Lower lobe of right lung (tissue), 2 donors: ENCODE data around the gene NKAIN2. TPM values are rescaled to one million over a fixed set of nuclear protein-coding genes. Genes with fewer than 3 reads are reported as not detected.
"Not testable (repeated sequence)": the region's sequence is repeated elsewhere in the genome, so short reads cannot be mapped to it uniquely, and the experiment has no call there.

Experiments
- ATAC-seq, 2 donors: fragments of 200-7000 bp; cut with Tn5 transposase; one replicate each; pipeline ENCODE4 v1.9.1; 2020 to 2022; ENCODE audit warnings: mild to moderate bottlenecking in 2 of 2, moderate library complexity in 2 of 2
- DNase-seq: peaks from one replicate; pipeline ENCODE4 v3.0.0-alpha.2; 2020
- H3K27ac ChIP-seq: fragments of 200-600 bp; one replicate; pipeline ENCODE4 v1.8.0; 2022
- H3K27me3 ChIP-seq: fragments of 200-600 bp; one replicate; pipeline ENCODE4 v1.8.0; 2022; ENCODE audit warnings: low read depth
- H3K36me3 ChIP-seq: fragments of 200-600 bp; one replicate; pipeline ENCODE4 v1.8.0; 2022; ENCODE audit warnings: mild to moderate bottlenecking
- H3K4me1 ChIP-seq: fragments of 200-600 bp; one replicate; pipeline ENCODE4 v1.8.0; 2022
- H3K4me3 ChIP-seq: fragments of 200-600 bp; one replicate; pipeline ENCODE4 v1.8.0; 2022; ENCODE audit warnings: mild to moderate bottlenecking
- H3K9me3 ChIP-seq: fragments of 200-600 bp; one replicate; pipeline ENCODE4 v1.8.0; 2022
- intact Hi-C: fragments of 100-400 bp; cut with DNase I; formaldehyde crosslinking; loops from one replicate; pipeline ENCODE4 v1.11.0; 2022
- total RNA-seq: library from RNA; stranded (reverse); fragmentation: NEBNext Ultra II Directional; extraction: Animal tissue kit (Norgen Biotek cat#: 25700); gene quantifications from one replicate; pipeline ENCODE4 v1.2.1, GENCODE V29; 2021
- TF ChIP-seq, protein P1 (sequence below): fragments of 200-600 bp; IDR thresholded peaks from one replicate; pipeline ENCODE4 v1.8.0; 2022; ENCODE audit warnings: antibody characterized with exemption, mild to moderate bottlenecking
- donor health status: DM: no; HTN: yes; CAD: no; lungs with severe emphysema.

The NKAIN2 gene
- total RNA-seq, 1 donor from 2014 or later: 0.12 TPM

DNA sequence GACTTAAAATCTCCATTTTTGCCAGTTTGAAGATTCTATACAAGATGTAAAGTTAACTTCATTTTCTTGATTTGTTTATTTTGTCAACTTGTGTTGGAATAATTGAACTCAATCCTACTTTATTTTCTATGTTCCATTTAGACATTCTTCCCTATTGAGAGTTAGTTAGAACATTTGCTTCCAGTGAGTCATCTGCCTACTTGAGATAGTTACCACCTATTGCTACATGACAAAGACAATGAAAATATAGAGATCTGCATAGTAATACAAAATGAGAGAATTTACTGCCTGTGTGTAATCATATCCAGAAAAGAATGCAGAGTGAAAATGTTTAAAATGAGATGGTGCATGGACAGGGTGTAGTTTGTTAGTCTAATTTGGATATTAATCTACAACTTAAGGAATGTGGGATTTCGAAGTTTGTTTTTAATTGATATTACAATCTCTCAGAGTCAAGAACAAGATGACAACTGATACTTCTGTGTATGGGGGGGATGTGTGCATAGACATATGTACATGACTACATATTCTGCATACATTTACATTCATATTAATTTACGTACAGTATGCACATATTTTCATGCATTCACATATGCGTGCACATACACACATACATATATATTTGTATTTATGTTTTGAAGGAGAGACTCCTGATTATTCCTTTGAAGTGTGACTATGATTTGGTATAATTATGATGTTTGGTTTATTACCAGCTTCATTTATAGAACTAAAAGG is 420.1 kb downstream of the NKAIN2 start:
- Histone ChIP-seq H3K4me1 (no peaks in the 10 kb centered on the region), H3K27ac (no peak overlapping the region), H3K9me3 (peaks cover 2% of the 10 kb centered on the region), H3K27me3 (no peaks in the 10 kb centered on the region), H3K36me3 (no peaks in the 10 kb centered on the region), H3K4me3 (no peak overlapping the region)
- ATAC-seq: no peak
- intact Hi-C loops: no loop called here
- no peak for DNase-seq
- TF ChIP-seq, protein P1, sequence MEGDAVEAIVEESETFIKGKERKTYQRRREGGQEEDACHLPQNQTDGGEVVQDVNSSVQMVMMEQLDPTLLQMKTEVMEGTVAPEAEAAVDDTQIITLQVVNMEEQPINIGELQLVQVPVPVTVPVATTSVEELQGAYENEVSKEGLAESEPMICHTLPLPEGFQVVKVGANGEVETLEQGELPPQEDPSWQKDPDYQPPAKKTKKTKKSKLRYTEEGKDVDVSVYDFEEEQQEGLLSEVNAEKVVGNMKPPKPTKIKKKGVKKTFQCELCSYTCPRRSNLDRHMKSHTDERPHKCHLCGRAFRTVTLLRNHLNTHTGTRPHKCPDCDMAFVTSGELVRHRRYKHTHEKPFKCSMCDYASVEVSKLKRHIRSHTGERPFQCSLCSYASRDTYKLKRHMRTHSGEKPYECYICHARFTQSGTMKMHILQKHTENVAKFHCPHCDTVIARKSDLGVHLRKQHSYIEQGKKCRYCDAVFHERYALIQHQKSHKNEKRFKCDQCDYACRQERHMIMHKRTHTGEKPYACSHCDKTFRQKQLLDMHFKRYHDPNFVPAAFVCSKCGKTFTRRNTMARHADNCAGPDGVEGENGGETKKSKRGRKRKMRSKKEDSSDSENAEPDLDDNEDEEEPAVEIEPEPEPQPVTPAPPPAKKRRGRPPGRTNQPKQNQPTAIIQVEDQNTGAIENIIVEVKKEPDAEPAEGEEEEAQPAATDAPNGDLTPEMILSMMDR: no peak

DNA sequence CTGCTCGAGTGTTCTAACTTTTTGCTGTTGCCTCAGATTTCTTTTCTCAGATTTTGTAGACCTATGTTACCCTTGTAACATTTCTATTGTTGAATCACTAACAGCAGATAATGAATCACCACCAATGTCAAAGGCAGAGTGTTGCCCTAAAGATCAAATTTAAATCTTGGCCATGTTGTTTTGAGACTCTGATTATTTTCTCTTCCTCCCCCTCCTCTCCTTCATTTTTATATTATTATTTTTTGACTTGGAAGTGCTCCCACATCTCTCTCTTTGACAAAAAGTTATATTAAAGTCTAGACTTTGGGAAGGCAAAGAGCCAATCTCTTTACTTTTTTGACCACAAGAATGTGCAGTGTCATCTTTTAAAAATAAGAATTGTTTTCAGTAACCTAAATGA is 422.7 kb downstream of the NKAIN2 start:
- H3K4me3 ChIP-seq: no peak overlapping the region
- H3K4me1 ChIP-seq: no peaks in the 10 kb centered on the region
- ATAC-seq (no peak), DNase-seq (no peak)
- H3K36me3 ChIP-seq: no peaks in the 10 kb centered on the region
- TF ChIP-seq, protein P1: no peak
- H3K27ac ChIP-seq: no peak overlapping the region
- H3K9me3 ChIP-seq: peaks cover 3% of the 10 kb centered on the region
- intact Hi-C loops: no loop called here
- no peaks in the 10 kb centered on the region for H3K27me3 ChIP-seq

DNA sequence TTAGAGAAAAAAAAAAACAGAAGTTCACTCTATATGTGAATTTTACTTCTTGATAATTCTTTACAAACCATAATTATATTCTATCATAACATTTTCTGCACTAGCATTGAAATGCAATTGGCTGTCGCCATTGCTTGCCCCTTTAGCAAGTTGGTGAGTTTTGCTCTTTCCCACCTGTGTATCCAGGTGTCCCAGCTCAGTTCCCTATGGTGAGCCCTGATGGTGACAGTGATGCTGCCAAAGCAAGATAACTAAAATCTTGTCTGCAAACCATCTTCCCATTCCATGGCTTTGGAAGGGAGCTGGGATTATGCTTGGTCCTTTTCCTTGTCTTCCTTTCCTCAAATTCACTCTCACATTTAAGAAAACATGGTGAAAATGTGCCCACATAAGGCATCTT is 429.6 kb downstream of the NKAIN2 start:
- TF ChIP-seq, protein P1: no peak
- peaks cover 3% of the 10 kb centered on the region for H3K9me3 ChIP-seq
- no peak for ATAC-seq
- no peak overlapping the region for H3K4me3 ChIP-seq
- no peaks in the 10 kb centered on the region for H3K36me3 ChIP-seq
- H3K4me1 ChIP-seq: no peaks in the 10 kb centered on the region
- H3K27me3 ChIP-seq: no peaks in the 10 kb centered on the region
- no peak overlapping the region for H3K27ac ChIP-seq
- DNase-seq: no peak
- intact Hi-C loops: no loop called here

DNA sequence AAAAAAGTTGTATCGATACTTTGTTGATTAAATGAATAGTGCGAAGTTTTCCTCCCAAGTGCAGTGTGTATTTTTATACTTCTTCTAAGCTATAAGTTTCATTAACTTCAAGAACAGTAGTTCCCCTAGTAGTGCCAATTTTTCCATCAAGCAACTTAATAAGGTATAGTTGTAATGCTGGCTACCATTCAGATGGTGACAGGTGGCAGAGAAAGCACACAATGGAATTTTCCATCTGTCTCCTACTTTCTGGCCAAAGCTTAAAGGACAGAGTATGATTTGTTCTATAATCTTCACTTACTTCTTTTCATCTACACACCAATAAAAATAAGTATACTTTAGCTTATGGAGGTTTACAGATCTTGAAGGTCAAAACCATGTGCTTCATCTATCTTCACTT is 431.1 kb downstream of the NKAIN2 start:
- TF ChIP-seq, protein P1: no peak
- peaks cover 3% of the 10 kb centered on the region for H3K9me3 ChIP-seq
- H3K27ac ChIP-seq: no peak overlapping the region
- H3K27me3 ChIP-seq: no peaks in the 10 kb centered on the region
- no peaks in the 10 kb centered on the region for H3K36me3 ChIP-seq
- intact Hi-C loops: no loop called here
- no peak overlapping the region for H3K4me3 ChIP-seq
- H3K4me1 ChIP-seq: no peaks in the 10 kb centered on the region
- ATAC-seq (no peak), DNase-seq (no peak)

DNA sequence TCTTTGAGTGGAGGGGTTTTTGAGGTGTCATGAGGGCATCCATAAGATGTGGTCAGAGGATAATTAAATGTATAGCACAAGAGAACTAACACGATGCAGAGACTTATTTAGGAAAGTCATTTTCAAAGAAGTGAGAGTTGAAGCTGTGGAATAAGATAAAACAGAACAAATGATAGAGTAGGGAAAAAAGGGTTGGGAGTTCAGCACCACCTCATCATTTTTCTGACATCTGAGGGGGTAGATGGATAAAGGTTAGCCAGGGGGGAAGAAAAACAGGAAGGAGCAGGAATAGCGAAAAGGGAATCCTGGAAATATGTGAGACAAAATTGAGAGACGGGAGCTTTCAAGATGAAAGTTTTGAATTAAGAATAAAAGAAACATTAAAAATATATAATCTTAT is 434.2 kb downstream of the NKAIN2 start:
- Histone ChIP-seq H3K36me3 (no peaks in the 10 kb centered on the region), H3K27ac (no peak overlapping the region), H3K4me3 (no peak overlapping the region), H3K9me3 (no peaks in the 10 kb centered on the region), H3K4me1 (no peaks in the 10 kb centered on the region), H3K27me3 (no peaks in the 10 kb centered on the region)
- intact Hi-C loops: no loop called here
- DNase-seq (no peak), ATAC-seq (no peak)
- TF ChIP-seq, protein P1: no peak

DNA sequence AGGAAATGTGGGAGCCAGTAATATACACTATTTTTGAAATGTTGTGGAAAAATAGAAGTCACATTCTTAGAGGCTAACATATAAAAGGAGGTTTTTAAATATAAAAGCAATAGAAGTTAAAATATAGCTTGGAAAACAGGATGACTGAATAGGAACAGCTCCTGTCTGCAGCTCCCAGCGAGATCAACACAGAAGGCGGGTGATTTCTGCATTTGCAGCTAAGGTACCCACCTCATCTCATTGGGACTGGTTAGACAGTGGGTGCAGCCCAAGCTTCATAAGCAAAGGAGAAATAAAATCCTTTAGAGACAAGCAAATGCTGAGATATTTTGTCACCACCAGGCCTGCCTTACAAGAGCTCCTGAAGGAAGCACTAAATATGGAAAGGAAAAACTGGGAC is 434.7 kb downstream of the NKAIN2 start:
- H3K27me3 ChIP-seq, DNase-seq, H3K36me3 ChIP-seq, H3K9me3 ChIP-seq, H3K27ac ChIP-seq, ATAC-seq, H3K4me3 ChIP-seq, intact Hi-C loops, H3K4me1 ChIP-seq: not testable (repeated sequence)
